Measurements from ENCODE around the gene DHX8.

The DHX8 gene

DNA sequence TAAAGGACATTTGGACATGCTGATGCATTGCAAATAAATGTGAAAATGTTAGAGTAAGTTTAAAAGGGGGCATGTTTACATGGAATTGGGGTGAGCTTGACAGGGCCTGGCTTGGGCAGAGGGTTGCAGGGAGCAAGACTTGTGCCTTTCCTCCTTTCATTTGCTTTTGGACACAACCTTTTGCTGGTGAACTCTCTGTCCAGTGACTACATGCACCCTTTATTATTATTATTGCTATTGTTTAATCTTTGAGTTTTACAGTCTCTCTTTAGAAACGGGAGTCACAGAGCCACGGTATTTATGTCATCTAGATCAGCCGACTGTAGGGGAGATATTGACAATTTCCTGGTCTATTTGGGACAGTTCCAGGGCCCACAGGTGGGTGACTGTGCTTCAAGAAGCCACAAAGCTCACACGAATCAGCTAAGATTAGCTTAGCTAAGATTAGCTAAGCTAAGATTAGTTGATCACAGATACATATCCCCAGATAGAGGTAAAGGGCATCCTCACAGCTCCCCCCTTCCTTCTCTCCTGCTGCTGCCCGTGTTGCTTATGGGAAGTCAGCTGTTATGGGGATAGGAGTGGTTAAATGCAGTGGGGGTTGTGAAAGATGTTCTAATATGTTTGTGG is 91.2 kb downstream of the DHX8 start:
- DNase-seq (ENCODE audit: low spot score) = no peak
